ENCODE measurements around the gene MAN1C1. TPM values are rescaled to one million over a fixed set of nuclear protein-coding genes. Genes with fewer than 3 reads are reported as not detected.

The MAN1C1 gene
- total and polyA plus RNA-seq, 2 donors (not counting 1 experiment from before 2014, with no cell fraction given), result 0.31 to 0.89 TPM

GRCh38 chr1:25765923-25766589 is 149.5 kb downstream of the MAN1C1 start:
- no peak for DNase-seq

More at GRCh38 chr1:25765923-25766589, 149.5 kb downstream of the MAN1C1 start:
- CTCF ChIA-PET, result interaction anchor here (0.9 kb wide), 1 partner anchor 262 kb away, joined by 3 read pairs; no protein-coding TSS in a partner anchor
- no peaks in the 10 kb centered on the region for H3K79me2 ChIP-seq (ENCODE audit: control insufficient read depth, insufficient read depth, low read length)
- no peaks in the 10 kb centered on the region for H3K9me3 ChIP-seq (ENCODE audit: control extremely low read depth in 1 of 3, control insufficient read depth in 2 of 3, insufficient read depth in 1 of 3, low read length in 2 of 3)
- intact Hi-C loops (cut with micrococcal nuclease), result no loop called here
- peak overlapping the region; percentile 54 for H2AFZ ChIP-seq (ENCODE audit: insufficient read depth, low read depth, low read length, poor library complexity, severe bottlenecking)
- Mint-ChIP-seq H3K4me1 (peaks cover 9% of the 10 kb centered on the region), H3K27me3 (peaks cover 15% of the 10 kb centered on the region), H3K27ac (no peak overlapping the region), H3K9me3 (ENCODE audit: insufficient read depth) (no peaks in the 10 kb centered on the region), H3K4me3 (no peak overlapping the region)
- peaks cover 0 to 13% (median 0%) of the 10 kb centered on the region in 4 experiments for H3K27me3 ChIP-seq (replicated peaks in 1 of 4; ENCODE audit: control extremely low read depth in 1 of 4, control insufficient read depth in 3 of 4, insufficient read depth in 4 of 4, low read length in 3 of 4)
- H3K4me2 ChIP-seq (replicated peaks; ENCODE audit: low read depth, low read length, poor library complexity, severe bottlenecking), result no peak overlapping the region
- WGBS (ENCODE audit: insufficient coverage), result 40% methylated on average over 10 of the region's 13 CpGs
- ATAC-seq (ENCODE audit: low read depth), result no peak
- H4K20me1 ChIP-seq (ENCODE audit: control insufficient read depth, insufficient read depth, low read length, poor library complexity, severe bottlenecking), result no peaks in the 10 kb centered on the region
- H3K4me1 ChIP-seq (ENCODE audit: control insufficient read depth in 2 of 2, insufficient read depth in 2 of 2, low read length in 2 of 2), result peaks cover 3 to 9% of the 10 kb centered on the region in 2 donors
- no peak overlapping the region for H3K4me3 ChIP-seq (ENCODE audit: control extremely low read depth in 1 of 5, extremely low read depth in 1 of 5, insufficient read depth in 1 of 5, low read depth in 2 of 5, low read length in 4 of 5)
- no peak for TF ChIP-seq CTCF (IDR thresholded peaks at IDR 0.05)
- no peak for TF ChIP-seq EZH2 (IDR thresholded peaks at IDR 0.05; ENCODE audit: borderline replicate concordance, insufficient read depth, low read depth, low read length, poor library complexity, severe bottlenecking)
- H3K9ac ChIP-seq (ENCODE audit: low read length), result no peak overlapping the region
- POLR2A ChIA-PET, result no interaction called here
- no peaks in the 10 kb centered on the region for H3K36me3 ChIP-seq (replicated peaks in 1 of 2; ENCODE audit: control extremely low read depth in 1 of 2, control insufficient read depth in 1 of 2, extremely low read depth in 1 of 2, insufficient read depth in 2 of 2, low read length in 1 of 2)
- no peak overlapping the region for H3K27ac ChIP-seq (ENCODE audit: low read length in 2 of 2)
